OCI-LY7 (cell line): ENCODE measurements around the gene OR7C1. TPM values are rescaled to one million over a fixed set of nuclear protein-coding genes. Genes with fewer than 3 reads are reported as not detected.
"Not testable (repeated sequence)": the region's sequence is repeated elsewhere in the genome, so short reads cannot be mapped to it uniquely, and the experiment has no call there.

Experiments used
- BruUV-seq: library from RNA; stranded (reverse); fragments of 400-500 nt; replicated peaks from 2 replicates; lab custom pipeline; 2021; lab: Mats Ljungman, UMichigan
- CTCF ChIA-PET: fragments of 300-600 bp; sonication (Branson Sonifier 250); formaldehyde crosslinking; loops from one replicate; lab custom pipeline; 2022; ENCODE audit warnings: antibody characterized with exemption; ENCODE audit not compliant: unreplicated experiment; lab: Charles Lee
- POLR2A ChIA-PET: fragments of 300-600 bp; sonication (Branson Sonifier 250); formaldehyde crosslinking; loops from one replicate; lab custom pipeline; 2022; ENCODE audit warnings: antibody characterized with exemption; lab: Charles Lee
- DNase-seq: peaks from one replicate; pipeline ENCODE4 v3.0.0-alpha.2; 2015; ENCODE audit warnings: low spot score
- H2AFZ ChIP-seq: fragments of 200-600 bp; sonication (generic), shearing (Covaris generic); 2 replicates; pipeline ENCODE4 v1.6.1; 2014; ENCODE audit warnings: mild to moderate bottlenecking, antibody characterized with exemption, low read length, moderate library complexity
- H3K27ac ChIP-seq: fragments of 200-600 bp; sonication (generic); 2 replicates; pipeline ENCODE4 v1.5.1; 2014; ENCODE audit warnings: mixed run types, low read depth, mild to moderate bottlenecking, moderate library complexity, low read length, inconsistent platforms; ENCODE audit not compliant: poor library complexity, severe bottlenecking
- H3K36me3 ChIP-seq: fragments of 200-600 bp; sonication (generic); 2 replicates; pipeline ENCODE4 v1.6.1; 2014; ENCODE audit warnings: mild to moderate bottlenecking, antibody characterized with exemption, low read length, moderate library complexity, mixed read lengths; ENCODE audit not compliant: insufficient read depth
- H3K4me1 ChIP-seq: fragments of 200-600 bp; sonication (generic); 2 replicates; pipeline ENCODE4 v1.5.1; 2014; ENCODE audit warnings: mild to moderate bottlenecking, low read length; ENCODE audit not compliant: insufficient read depth, poor library complexity, severe bottlenecking
- H3K4me2 ChIP-seq: fragments of 200-600 bp; sonication (generic); 2 replicates; pipeline ENCODE4 v1.6.1; 2014; ENCODE audit warnings: mild to moderate bottlenecking, low read length
- H3K4me3 ChIP-seq: fragments of 200-600 bp; sonication (generic); 2 replicates; pipeline ENCODE4 v1.5.1; 2014; ENCODE audit warnings: mild to moderate bottlenecking, low read depth, low read length; ENCODE audit not compliant: poor library complexity, severe bottlenecking
- H3K79me2 ChIP-seq: fragments of 200-600 bp; sonication (generic); 2 replicates; pipeline ENCODE4 v1.6.1; 2016; ENCODE audit warnings: low read depth, mild to moderate bottlenecking, low read length, moderate library complexity, mixed read lengths; ENCODE audit not compliant: insufficient read depth
- H3K9me2 ChIP-seq: fragments of 200-600 bp; sonication (generic); 2 replicates; pipeline ENCODE4 v1.6.1; 2016; ENCODE audit warnings: mild to moderate bottlenecking, low read length, mixed read lengths; ENCODE audit not compliant: insufficient read depth
- H3K9me3 ChIP-seq: fragments of 200-600 bp; sonication (generic); 2 replicates; pipeline ENCODE4 v1.6.1; 2014; ENCODE audit warnings: mild to moderate bottlenecking, mixed run types, low read length, mixed read lengths
- H4K20me1 ChIP-seq: fragments of 200-600 bp; sonication (generic); 2 replicates; pipeline ENCODE4 v1.6.1; 2014; ENCODE audit warnings: mild to moderate bottlenecking, antibody characterized with exemption, low read length, moderate library complexity, mixed read lengths; ENCODE audit not compliant: insufficient read depth
- CTCF ChIP-seq: fragments of 200-600 bp; sonication (generic); conservative IDR thresholded peaks from 2 replicates; pipeline ENCODE4 v1.5.1; 2014; ENCODE audit warnings: mild to moderate bottlenecking, antibody characterized with exemption, low read length, moderate library complexity, mixed read lengths
- EZH2phosphoT487 ChIP-seq: fragments of 200-600 bp; sonication (generic); IDR thresholded peaks from 2 replicates; pipeline ENCODE4 v1.6.1; 2018; ENCODE audit warnings: low read depth, borderline replicate concordance, mild to moderate bottlenecking, mixed run types, antibody characterized with exemption, low read length, moderate library complexity, mixed read lengths
- intact Hi-C: fragments of 100-400 bp; cut with micrococcal nuclease; formaldehyde crosslinking; loops from one replicate; pipeline ENCODE4 v1.10.0; 2022; ENCODE audit not compliant: unreplicated experiment
- total RNA-seq, 2 experiments: library from RNA; depleted of rRNA in 1 of 2; stranded (reverse); fragments of >200 nt in 1 of 2; shearing (Covaris generic) in 1 of 2; gene quantifications; 2 replicates each; pipeline ENCODE4 v1.2.3, GENCODE V29; 2014 to 2022

The OR7C1 gene
- total RNA-seq, 2 experiments from 2014 or later, result not detected

DNA sequence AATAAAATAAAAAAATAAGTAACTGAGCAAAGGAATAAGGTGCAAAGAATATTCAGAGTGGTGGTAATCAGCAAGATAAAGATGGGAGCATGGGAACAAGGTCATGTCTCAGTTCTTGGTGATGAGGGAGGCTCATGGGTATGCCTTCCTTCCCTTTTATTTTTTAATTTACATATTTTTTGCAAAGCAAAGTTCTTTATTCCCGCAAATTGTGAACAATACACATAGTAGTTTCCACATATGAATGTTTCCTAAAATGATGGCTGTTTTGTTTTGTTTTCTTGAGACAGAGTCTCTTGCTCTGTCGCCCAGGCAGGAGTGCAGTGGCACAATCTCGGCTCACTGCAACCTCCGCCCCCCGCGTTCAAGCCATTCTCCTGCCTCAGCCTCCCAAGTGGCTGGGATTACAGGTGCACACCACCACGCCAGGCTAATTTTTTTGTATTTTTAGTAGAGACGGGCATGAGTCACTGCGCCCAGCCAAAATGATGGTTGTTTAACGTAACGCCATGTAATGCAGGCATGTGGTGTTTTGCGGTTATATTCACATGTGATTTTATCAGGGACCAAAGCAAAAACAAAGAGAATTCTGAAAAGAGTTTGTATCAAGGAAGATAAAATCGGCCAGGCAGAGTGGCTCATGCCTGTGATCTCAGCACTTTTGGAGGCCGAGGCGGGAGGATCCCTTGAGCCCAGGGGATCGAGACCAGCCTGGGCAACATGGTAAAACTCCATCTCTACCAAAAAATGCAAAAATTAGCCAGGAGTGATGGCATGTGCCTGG, 52.2 kb downstream of the OR7C1 start:
- ChIA-PET CTCF (no interaction called here), POLR2A (interaction anchor here (0.6 kb wide), 1 partner anchor 554 kb away, joined by 3 read pairs; no protein-coding TSS in a partner anchor)
- no TSS peak for BruUV-seq
- TF ChIP-seq EZH2phosphoT487 (no peak), CTCF (no peak)
- intact Hi-C loops, result no loop called here
- Histone ChIP-seq H3K36me3 (no peaks in the 10 kb centered on the region), H3K9me2 (no peaks in the 10 kb centered on the region), H3K4me1 (peaks cover 9% of the 10 kb centered on the region), H2AFZ (no peak overlapping the region), H4K20me1 (no peaks in the 10 kb centered on the region), H3K4me2 (no peak overlapping the region), H3K79me2 (no peaks in the 10 kb centered on the region), H3K9me3 (no peaks in the 10 kb centered on the region), H3K27ac (no peak overlapping the region), H3K4me3 (no peak overlapping the region)
- no peak for DNase-seq

- H3K4me2 ChIP-seq, H3K4me1 ChIP-seq, intact Hi-C loops, H2AFZ ChIP-seq, H3K9me2 ChIP-seq, H3K36me3 ChIP-seq, BruUV-seq, H3K9me3 ChIP-seq, DNase-seq, H4K20me1 ChIP-seq, CTCF ChIA-PET, H3K79me2 ChIP-seq, POLR2A ChIA-PET, H3K27ac ChIP-seq, H3K4me3 ChIP-seq: not testable (repeated sequence)
Measured at GRCh38 chr19:14781713-14782536, 53.1 kb downstream of the OR7C1 start.

DNA sequence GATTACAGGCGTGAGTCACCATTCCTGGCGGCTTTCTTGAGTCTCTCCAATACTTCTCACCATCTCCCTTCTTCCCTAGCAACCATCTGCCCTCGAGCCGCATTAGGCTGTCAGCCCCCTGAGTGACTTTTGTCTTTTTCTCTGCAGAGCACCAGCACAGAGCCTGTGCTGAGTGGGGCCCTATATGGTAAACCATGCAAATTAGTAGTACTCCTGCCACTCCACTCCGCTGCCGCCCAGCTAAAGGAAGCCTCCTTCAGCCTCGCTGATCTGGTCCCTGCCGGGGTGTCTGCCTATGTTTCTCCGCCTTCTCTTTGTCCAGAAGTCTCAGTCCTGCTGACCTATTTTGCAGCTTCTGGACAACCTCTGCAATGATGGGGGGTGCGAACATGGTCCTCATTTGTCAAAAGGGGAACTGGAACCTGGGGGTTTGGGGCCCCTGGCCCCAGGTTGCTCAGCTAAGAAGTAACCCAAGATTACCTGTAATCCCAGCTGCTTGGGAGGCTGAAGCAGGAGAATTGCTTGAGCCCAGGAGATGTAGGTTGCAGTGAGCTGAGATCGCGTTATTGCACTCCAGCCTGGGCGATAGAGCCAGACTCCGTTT, 54.3 kb downstream of the OR7C1 start:
- H3K27ac ChIP-seq, H3K9me3 ChIP-seq, DNase-seq, H3K4me1 ChIP-seq, CTCF ChIA-PET, H2AFZ ChIP-seq, H3K4me3 ChIP-seq, H3K36me3 ChIP-seq, POLR2A ChIA-PET, H4K20me1 ChIP-seq, H3K79me2 ChIP-seq, H3K9me2 ChIP-seq, intact Hi-C loops, H3K4me2 ChIP-seq, BruUV-seq: not testable (repeated sequence)
